Neuronal stem cell (in vitro differentiated cells): ENCODE data around the gene TICAM1.
"Not testable (repeated sequence)": the region's sequence is repeated elsewhere in the genome, so short reads cannot be mapped to it uniquely, and the experiment has no call there.

Source experiments
- DNase-seq: peaks from one replicate; pipeline ENCODE4 v3.0.0-alpha.2; 2013; ENCODE audit warnings: low spot score
- H2AFZ ChIP-seq: one replicate; pipeline ENCODE4 v1.6.1; 2013; ENCODE audit warnings: mild to moderate bottlenecking, low read length, inconsistent platforms
- H2AK5ac ChIP-seq: 2 replicates; pipeline ENCODE4 v1.6.1; 2013; ENCODE audit warnings: low read depth, mild to moderate bottlenecking, inconsistent platforms, low read length, moderate library complexity, mixed read lengths
- H2BK120ac ChIP-seq: 2 replicates; pipeline ENCODE4 v1.6.1; 2013; ENCODE audit warnings: low read depth, mild to moderate bottlenecking, inconsistent platforms, low read length, moderate library complexity, mixed read lengths
- H2BK12ac ChIP-seq: one replicate; pipeline ENCODE4 v1.6.1; 2013; ENCODE audit warnings: low read length, inconsistent platforms
- H2BK15ac ChIP-seq: 2 replicates; pipeline ENCODE4 v1.6.1; 2013; ENCODE audit warnings: mild to moderate bottlenecking, low read length, inconsistent platforms, mixed read lengths
- H2BK5ac ChIP-seq: one replicate; pipeline ENCODE4 v1.6.1; 2013; ENCODE audit warnings: inconsistent platforms, mild to moderate bottlenecking, low read length, moderate library complexity
- H3K14ac ChIP-seq: one replicate; pipeline ENCODE4 v1.6.1; 2013; ENCODE audit warnings: low read length, inconsistent platforms
- H3K18ac ChIP-seq: 2 replicates; pipeline ENCODE4 v1.6.1; 2013; ENCODE audit warnings: low read length, inconsistent platforms
- H3K23ac ChIP-seq: 2 replicates; pipeline ENCODE4 v1.6.1; 2013; ENCODE audit warnings: low read depth, mild to moderate bottlenecking, mixed read lengths, low read length, inconsistent platforms; ENCODE audit not compliant: poor library complexity
- H3K27ac ChIP-seq: replicated peaks from 3 replicates; pipeline ENCODE4 v1.5.1; 2013; ENCODE audit warnings: low read length, inconsistent platforms
- H3K27me3 ChIP-seq, 3 experiments: 2 replicates each; pipeline ENCODE4 v1.6.1; 2013; ENCODE audit warnings: low read length in 3 of 3, mild to moderate bottlenecking in 2 of 3, inconsistent platforms in 1 of 3, low read depth in 1 of 3, mixed read lengths in 1 of 3, moderate library complexity in 1 of 3; ENCODE audit not compliant: control insufficient read depth in 3 of 3, insufficient read depth in 3 of 3
- H3K36me3 ChIP-seq, 2 donors: replicated peaks in 1 of 2; 2 replicates each; pipeline ENCODE4 v1.6.1; 2013; ENCODE audit warnings: low read length in 2 of 2; ENCODE audit not compliant: control insufficient read depth in 2 of 2, insufficient read depth in 2 of 2
- H3K4ac ChIP-seq: 2 replicates; pipeline ENCODE4 v1.6.1; 2013; ENCODE audit warnings: inconsistent platforms, mild to moderate bottlenecking, low read length, moderate library complexity
- H3K4me1 ChIP-seq, 2 donors: 1 replicate in 1 of 2; 2 replicates in 1 of 2; pipeline ENCODE4 v1.6.1; 2013; ENCODE audit warnings: low read length in 2 of 2, low read depth in 1 of 2; ENCODE audit not compliant: control insufficient read depth in 2 of 2, insufficient read depth in 1 of 2
- H3K4me2 ChIP-seq: one replicate; pipeline ENCODE4 v1.6.1; 2013; ENCODE audit warnings: mild to moderate bottlenecking, low read length, inconsistent platforms; ENCODE audit not compliant: insufficient read depth, poor library complexity, severe bottlenecking
- H3K4me3 ChIP-seq, 2 donors: 2 replicates each; pipeline ENCODE4 v1.5.1; 2013; ENCODE audit warnings: low read length in 2 of 2, mild to moderate bottlenecking in 2 of 2, inconsistent platforms in 1 of 2, moderate library complexity in 1 of 2
- H3K79me1 ChIP-seq: one replicate; pipeline ENCODE4 v1.6.1; 2013; ENCODE audit warnings: low read depth, mild to moderate bottlenecking, inconsistent platforms, low read length, moderate library complexity
- H3K9ac ChIP-seq: one replicate; pipeline ENCODE4 v1.6.1; 2013; ENCODE audit warnings: mild to moderate bottlenecking, low read depth, low read length, inconsistent platforms; ENCODE audit not compliant: poor library complexity
- H3K9me3 ChIP-seq, 2 donors: replicated peaks in 1 of 2; 2 replicates each; pipeline versions ENCODE3 to v1.6.1; 2013; ENCODE audit warnings: low read length in 2 of 2, mild to moderate bottlenecking in 2 of 2, inconsistent platforms in 1 of 2, low read depth in 1 of 2, mixed read lengths in 1 of 2, moderate library complexity in 1 of 2; ENCODE audit not compliant: control insufficient read depth in 2 of 2, insufficient read depth in 1 of 2
- H4K8ac ChIP-seq: one replicate; pipeline ENCODE4 v1.6.1; 2013; ENCODE audit warnings: low read depth, mild to moderate bottlenecking, inconsistent platforms, low read length, moderate library complexity
- H4K91ac ChIP-seq: one replicate; pipeline ENCODE4 v1.6.1; 2013; ENCODE audit warnings: low read length, low read depth, mild to moderate bottlenecking, inconsistent platforms; ENCODE audit not compliant: poor library complexity
- WGBS, 2 donors: extraction: QIAGEN DNeasy Blood & Tissue Kit; methylation state at CpG; one replicate each; pipeline ENCODE4 v1.1.7; 2013; ENCODE audit warnings: missing lambda C conversion rate in 2 of 2, mixed read lengths in 1 of 2; ENCODE audit not compliant: insufficient read length in 2 of 2, insufficient replicate concordance in 1 of 2; ENCODE audit errors: extremely low coverage in 2 of 2; 5-methylcytosine and 5-hydroxymethylcytosine counted together

Gene TICAM1

DNA sequence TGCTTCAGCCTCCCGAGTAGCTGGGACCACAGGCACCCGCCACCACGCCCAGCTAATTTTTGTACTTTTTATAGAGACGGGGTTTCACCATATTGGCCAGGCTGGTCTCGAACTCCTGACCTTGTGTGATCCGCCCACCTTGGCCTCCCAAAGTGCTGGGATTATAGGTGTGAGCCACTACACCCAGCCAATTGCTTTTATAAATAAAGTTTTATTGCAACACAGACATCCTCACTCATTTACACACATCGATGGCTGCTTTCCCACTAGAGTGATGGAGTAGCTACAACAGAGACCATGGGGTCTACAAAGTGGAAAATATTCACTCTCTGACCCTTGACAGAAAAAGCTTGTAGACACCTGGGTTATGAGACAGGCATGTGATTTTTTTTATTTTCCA, 9.2 kb downstream of the TICAM1 start:
- not testable (repeated sequence) for H3K14ac ChIP-seq, H3K4ac ChIP-seq, H3K36me3 ChIP-seq, H2BK5ac ChIP-seq, H3K79me1 ChIP-seq, H4K8ac ChIP-seq, H3K18ac ChIP-seq, H3K4me2 ChIP-seq, H3K27me3 ChIP-seq, H3K4me3 ChIP-seq, H2BK12ac ChIP-seq, H3K4me1 ChIP-seq, H3K9me3 ChIP-seq, H2AFZ ChIP-seq, H4K91ac ChIP-seq, H2BK15ac ChIP-seq, DNase-seq, H2AK5ac ChIP-seq, H3K27ac ChIP-seq, H2BK120ac ChIP-seq, H3K9ac ChIP-seq, H3K23ac ChIP-seq
- WGBS, 2 donors, result no CpG with 5 or more reads among the region's 7 CpGs

DNA sequence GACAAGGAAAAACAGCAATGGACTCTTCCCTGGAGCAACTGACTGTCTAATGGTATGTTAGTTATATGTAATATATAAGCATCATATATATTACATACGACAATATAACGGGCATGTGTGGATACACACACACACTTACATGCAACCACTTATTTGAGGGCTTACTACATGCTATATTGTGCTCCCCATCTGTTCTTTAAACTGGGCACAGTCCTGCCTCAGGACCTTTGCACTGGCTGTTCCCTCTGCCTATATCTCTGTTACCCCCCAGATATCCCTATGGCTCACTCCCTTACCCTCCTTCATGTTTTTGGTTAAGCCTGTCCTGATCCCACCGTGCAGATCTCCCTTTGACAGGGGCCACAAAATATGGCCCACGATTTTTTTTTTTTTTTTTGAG, 10.2 kb downstream of the TICAM1 start:
- no peak overlapping the region for H2BK12ac ChIP-seq
- WGBS, 2 donors, result no CpG with 5 or more reads among the region's 4 CpGs

GRCh38 chr19:4817467-4818277, 13.8 kb downstream of the TICAM1 start:
- no CpG with 5 or more reads among the region's 32 CpGs for WGBS, 2 donors
- Histone ChIP-seq H2BK120ac (no peak overlapping the region), H3K23ac (peak overlapping the region; percentile 57), H3K36me3 (no peaks in the 10 kb centered on the region), H3K9me3 (peaks cover 3% of the 10 kb centered on the region in 2 donors), H3K4ac (no peak overlapping the region), H3K27me3 (no peaks in the 10 kb centered on the region), H4K8ac (no peak overlapping the region), H2AFZ (peak overlapping the region; percentile 53), H4K91ac (no peak overlapping the region), H3K4me1 (no peaks in the 10 kb centered on the region), H2BK12ac (no peak overlapping the region), H3K9ac (peak overlapping the region; percentile 67), H2AK5ac (peak overlapping the region; percentile 86), H3K27ac (no peak overlapping the region), H2BK5ac (no peak overlapping the region), H3K14ac (no peak overlapping the region), H3K18ac (peak overlapping the region; percentile 66), H2BK15ac (peak overlapping the region; percentile 73), H3K4me2 (no peak overlapping the region), H3K4me3 (no peak overlapping the region), H3K79me1 (no peaks in the 10 kb centered on the region)
- DNase-seq, result no peak

More for the DNA sequence above, 10.2 kb downstream of the TICAM1 start:
- no peak overlapping the region for H3K23ac ChIP-seq
- no peaks in the 10 kb centered on the region for H3K79me1 ChIP-seq
- DNase-seq, result no peak
- no peaks in the 10 kb centered on the region for H3K36me3 ChIP-seq
- H2BK120ac ChIP-seq, result no peak overlapping the region
- H3K9ac ChIP-seq, result no peak overlapping the region
- no peaks in the 10 kb centered on the region for H3K9me3 ChIP-seq
- no peak overlapping the region for H2BK15ac ChIP-seq
- no peaks in the 10 kb centered on the region for H3K27me3 ChIP-seq
- no peak overlapping the region for H4K8ac ChIP-seq
- no peak overlapping the region for H2AFZ ChIP-seq
- no peak overlapping the region for H4K91ac ChIP-seq
- H2AK5ac ChIP-seq, result no peak overlapping the region
- no peak overlapping the region for H3K14ac ChIP-seq
- no peak overlapping the region for H3K4me2 ChIP-seq
- H2BK5ac ChIP-seq, result no peak overlapping the region
- no peak overlapping the region for H3K4me3 ChIP-seq
- no peaks in the 10 kb centered on the region for H3K4me1 ChIP-seq
- no peak overlapping the region for H3K27ac ChIP-seq
- no peak overlapping the region for H3K18ac ChIP-seq
- no peak overlapping the region for H3K4ac ChIP-seq

DNA sequence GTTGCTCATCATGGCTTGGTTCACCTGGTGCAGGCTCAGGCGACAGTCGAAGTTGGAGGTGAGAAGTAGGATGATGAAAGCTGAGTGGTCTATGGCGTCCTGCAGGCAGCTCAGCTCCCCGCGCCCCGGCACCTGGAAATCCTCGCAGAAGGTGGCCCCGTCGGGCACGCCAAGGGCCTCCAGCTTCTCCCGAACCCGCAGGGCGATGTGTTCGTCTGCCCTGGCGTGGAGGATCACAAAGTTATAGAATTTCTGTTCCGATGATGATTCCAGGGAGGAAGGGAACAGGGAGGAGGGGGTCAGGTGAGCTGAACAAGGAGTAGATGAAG, 14.6 kb downstream of the TICAM1 start:
- H2BK15ac ChIP-seq, result no peak overlapping the region
- no peak overlapping the region for H3K4me3 ChIP-seq
- H3K4me2 ChIP-seq, result no peak overlapping the region
- no peak overlapping the region for H3K27ac ChIP-seq
- H2AK5ac ChIP-seq, result peak overlapping the region; percentile 99
- H4K8ac ChIP-seq, result no peak overlapping the region
- H3K18ac ChIP-seq, result peak overlapping the region; percentile 51
- H3K9me3 ChIP-seq, result peaks cover 3% of the 10 kb centered on the region in 2 donors
- no peaks in the 10 kb centered on the region for H3K27me3 ChIP-seq
- H3K79me1 ChIP-seq, result no peaks in the 10 kb centered on the region
- no peak overlapping the region for H2BK120ac ChIP-seq
- no peaks in the 10 kb centered on the region for H3K4me1 ChIP-seq
- no peak overlapping the region for H3K9ac ChIP-seq
- H2AFZ ChIP-seq, result peak overlapping the region; percentile 77
- H4K91ac ChIP-seq, result no peak overlapping the region
- H2BK5ac ChIP-seq, result no peak overlapping the region
- no peaks in the 10 kb centered on the region for H3K36me3 ChIP-seq
- WGBS, 2 donors, result no CpG with 5 or more reads among the region's 16 CpGs
- no peak for DNase-seq
- H3K4ac ChIP-seq, result no peak overlapping the region
- H3K23ac ChIP-seq, result no peak overlapping the region
- H2BK12ac ChIP-seq, result no peak overlapping the region
- no peak overlapping the region for H3K14ac ChIP-seq
